ENCODE measurements around the gene CFAP141. TPM values are rescaled to one million over a fixed set of nuclear protein-coding genes. Genes with fewer than 3 reads are reported as not detected.
"Not testable (repeated sequence)": the region's sequence is repeated elsewhere in the genome, so short reads cannot be mapped to it uniquely, and the experiment has no call there.

The CFAP141 gene
- total RNA-seq, result not detected

DNA sequence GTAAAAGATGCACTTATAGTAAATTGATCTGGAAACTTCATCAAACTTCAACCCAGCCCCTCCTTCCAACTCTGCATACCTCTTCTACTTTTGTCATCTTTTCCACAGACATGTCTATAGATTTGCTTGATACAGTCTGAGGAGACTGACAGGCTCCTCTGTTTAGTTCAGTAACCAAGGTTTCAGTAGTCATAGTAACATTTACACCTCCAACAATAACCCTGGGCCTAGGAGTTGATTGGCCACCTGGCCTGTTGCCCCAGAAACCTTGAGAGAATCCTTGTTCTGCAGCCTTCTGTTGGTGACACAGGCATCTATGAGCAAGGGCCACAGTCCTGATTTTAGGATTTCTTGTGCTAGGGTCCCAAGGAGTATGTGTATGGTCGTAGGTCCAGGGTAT lies at the start of gene CFAP141:
CFAP141 (minus strand) TSS at position 138 of the 400 bp plus-strand sequence; CDS start at position 112, 26 bp downstream.
- H3K27ac Mint-ChIP-seq, result peak within 1 kb of the TSS; percentile 75
- H3K9me3 Mint-ChIP-seq, result no peaks in the 10 kb centered on the region
- CTCF ChIA-PET, result interaction anchor here (0.8 kb wide), 1 partner anchor 607 kb away, joined by 3 read pairs; no protein-coding TSS in a partner anchor
- no peak within 1 kb of the TSS for H3K4me3 Mint-ChIP-seq
- intact Hi-C loops (cut with micrococcal nuclease), result no loop called here
- peaks cover 31% of the 10 kb centered on the region for H3K36me3 Mint-ChIP-seq (ENCODE audit: low read depth)
- H3K4me1 Mint-ChIP-seq (ENCODE audit: low read depth), result peaks cover 41% of the 10 kb centered on the region
- H3K27me3 Mint-ChIP-seq (ENCODE audit: low read depth), result no peaks in the 10 kb centered on the region
- no peak for DNase-seq

DNA sequence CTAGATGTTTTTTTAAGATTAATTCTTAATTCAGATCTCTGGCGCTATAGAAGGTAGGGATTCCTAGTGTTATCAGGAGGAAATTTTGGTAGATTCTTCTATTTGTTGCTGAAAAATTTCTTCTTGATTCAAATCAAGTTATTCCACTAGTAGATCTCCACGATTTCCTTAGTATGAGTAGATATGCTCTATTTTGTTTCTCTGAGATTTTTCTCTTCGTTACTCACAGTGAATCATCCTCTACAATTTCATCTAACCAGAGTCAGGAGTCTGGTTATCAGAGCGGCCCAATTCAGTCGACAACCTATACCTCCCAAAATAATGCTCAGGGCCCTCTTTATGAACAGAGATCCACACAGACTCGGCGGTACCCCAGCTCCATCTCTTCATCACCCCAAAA lies 47.5 kb upstream of the CFAP141 start:
- CTCF ChIA-PET, result no interaction called here
- Mint-ChIP-seq H3K4me1 (ENCODE audit: low read depth) (no peaks in the 10 kb centered on the region), H3K4me3 (no peak overlapping the region), H3K36me3 (ENCODE audit: low read depth) (peaks cover 40% of the 10 kb centered on the region), H3K27me3 (ENCODE audit: low read depth) (no peaks in the 10 kb centered on the region), H3K27ac (peak overlapping the region; percentile 20), H3K9me3 (no peaks in the 10 kb centered on the region)
- DNase-seq, result no peak
- intact Hi-C loops (cut with micrococcal nuclease), result no loop called here

DNA sequence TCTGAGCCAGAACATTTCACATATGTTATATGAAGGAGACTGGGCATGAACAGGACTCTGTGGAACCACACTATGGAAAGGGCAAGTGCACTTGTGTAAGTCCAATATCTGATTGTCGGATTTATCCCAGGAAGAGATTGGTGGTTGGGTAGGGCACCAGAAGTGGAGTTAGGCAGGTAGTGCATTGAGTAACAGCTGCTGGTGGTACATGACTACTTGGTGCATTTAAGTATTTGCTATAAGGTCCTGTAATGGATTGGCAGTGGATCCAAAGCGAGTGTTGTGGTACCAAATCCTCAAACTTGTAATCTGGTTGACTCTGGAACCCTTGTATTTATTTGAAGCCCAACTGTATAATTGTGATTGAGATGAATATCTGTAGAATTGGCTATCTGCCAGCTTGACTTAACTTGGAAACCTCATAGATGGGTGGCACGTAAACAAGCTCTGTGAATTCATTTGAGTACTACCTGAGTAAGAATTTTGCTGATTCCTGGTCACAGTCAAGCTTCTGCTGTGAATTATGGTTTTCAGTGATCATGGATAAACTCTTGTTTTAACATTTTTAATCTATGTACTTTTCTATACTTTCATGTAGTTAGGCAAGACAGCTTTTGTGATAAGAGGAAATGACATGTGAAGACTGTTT lies 35.7 kb upstream of the CFAP141 start:
- H3K36me3 Mint-ChIP-seq (ENCODE audit: low read depth), result peaks cover 65% of the 10 kb centered on the region
- intact Hi-C loops (cut with micrococcal nuclease), result no loop called here
- CTCF ChIA-PET, result no interaction called here
- H3K27me3 Mint-ChIP-seq (ENCODE audit: low read depth), result no peaks in the 10 kb centered on the region
- no peak overlapping the region for H3K4me3 Mint-ChIP-seq
- H3K27ac Mint-ChIP-seq, result peak overlapping the region; percentile 82
- H3K4me1 Mint-ChIP-seq (ENCODE audit: low read depth), result peaks cover 37% of the 10 kb centered on the region
- H3K9me3 Mint-ChIP-seq, result no peaks in the 10 kb centered on the region
- no peak for DNase-seq

DNA sequence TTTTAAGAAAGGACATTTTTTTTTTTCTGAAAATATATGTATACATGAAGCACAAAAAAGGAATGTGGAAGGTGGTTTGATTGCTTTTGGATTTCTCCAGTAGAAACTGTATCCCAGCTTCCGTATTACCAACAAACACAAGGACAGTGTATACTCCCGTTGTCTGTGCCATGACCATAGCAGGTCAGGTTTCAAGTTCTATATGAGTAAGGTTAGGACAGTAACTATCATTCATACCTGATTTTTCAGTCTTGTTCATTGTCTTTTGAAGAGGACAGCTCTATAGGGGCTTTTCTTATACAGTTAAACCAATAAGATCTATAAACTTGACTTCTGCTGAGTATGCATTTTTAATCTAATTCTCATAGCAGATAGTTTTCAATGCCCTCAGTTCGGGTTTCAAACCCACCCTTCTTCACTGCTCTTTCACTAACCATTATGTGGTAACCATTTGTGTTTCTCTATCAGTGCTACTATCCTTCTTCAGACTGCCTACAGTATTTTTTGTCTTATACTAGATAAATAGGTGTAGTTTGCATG lies 34.2 kb upstream of the CFAP141 start:
- Mint-ChIP-seq H3K36me3 (ENCODE audit: low read depth) (peaks cover 63% of the 10 kb centered on the region), H3K27me3 (ENCODE audit: low read depth) (no peaks in the 10 kb centered on the region), H3K27ac (no peak overlapping the region), H3K4me1 (ENCODE audit: low read depth) (peaks cover 39% of the 10 kb centered on the region), H3K4me3 (no peak overlapping the region), H3K9me3 (no peaks in the 10 kb centered on the region)
- intact Hi-C loops (cut with micrococcal nuclease), result no loop called here
- no peak for DNase-seq
- CTCF ChIA-PET, result interaction anchor here (0.6 to 0.7 kb wide), 3 partner anchors 176 to 586 kb away, joined by 3 to 4 read pairs (median 3); no protein-coding TSS in a partner anchor

DNA sequence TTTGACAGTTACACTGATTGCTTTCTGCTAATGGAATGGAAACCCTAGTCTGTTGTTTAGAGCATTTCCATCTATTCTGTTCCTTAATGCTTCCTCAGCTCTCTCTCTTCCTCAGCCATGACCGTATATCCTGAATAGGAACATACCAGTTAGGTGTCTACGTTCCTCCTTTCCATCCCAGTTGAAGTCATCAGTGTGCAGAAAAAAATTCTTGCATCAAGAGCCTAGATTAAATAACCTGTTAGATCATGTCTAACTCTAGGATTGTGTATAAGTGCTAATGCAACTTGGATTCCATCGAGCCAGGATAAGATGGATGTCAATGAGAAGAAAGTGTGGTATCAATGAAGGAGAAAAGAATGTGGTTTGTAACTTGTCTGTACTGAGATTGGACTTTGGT lies 33.4 kb upstream of the CFAP141 start:
- intact Hi-C loops (cut with micrococcal nuclease), result no loop called here
- Mint-ChIP-seq H3K27me3 (ENCODE audit: low read depth) (no peaks in the 10 kb centered on the region), H3K4me3 (no peak overlapping the region), H3K9me3 (no peaks in the 10 kb centered on the region), H3K4me1 (ENCODE audit: low read depth) (peaks cover 39% of the 10 kb centered on the region), H3K27ac (peak overlapping the region; percentile 59), H3K36me3 (ENCODE audit: low read depth) (peaks cover 68% of the 10 kb centered on the region)
- DNase-seq, result no peak
- CTCF ChIA-PET, result interaction anchor here (0.6 to 0.7 kb wide), 3 partner anchors 175 to 416 kb away, joined by 3 to 5 read pairs (median 4); no protein-coding TSS in a partner anchor

DNA sequence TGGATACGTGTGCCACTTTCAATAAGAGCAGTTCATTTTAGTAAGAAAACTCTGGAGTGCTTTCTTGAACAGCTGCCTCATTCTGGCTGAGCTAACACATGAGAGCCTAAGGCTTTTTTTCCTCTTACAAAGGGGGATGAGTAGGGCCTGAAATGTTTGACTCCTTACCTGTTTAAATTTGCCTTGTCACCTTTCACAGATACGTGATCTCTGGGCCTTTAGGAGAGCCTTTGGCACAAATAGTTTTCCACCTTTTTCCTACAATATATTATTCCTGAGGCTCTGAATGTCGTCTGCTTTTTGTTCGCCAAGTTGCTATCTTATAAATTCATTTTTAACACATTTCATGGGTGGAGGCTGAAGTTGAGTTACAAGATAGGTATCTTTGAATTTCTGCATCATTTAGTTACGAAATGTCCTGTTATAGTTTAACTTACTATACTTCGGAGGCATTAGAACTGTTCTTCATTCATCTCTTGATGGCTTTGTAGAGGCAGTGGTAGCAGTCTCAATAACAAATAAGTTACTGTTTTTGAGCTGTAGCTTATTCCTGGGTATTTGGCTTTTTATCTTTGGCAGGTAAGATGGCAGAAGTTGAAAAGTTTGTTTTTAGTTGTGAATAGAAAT lies 31.9 kb upstream of the CFAP141 start:
- H3K27me3 Mint-ChIP-seq (ENCODE audit: low read depth), result no peaks in the 10 kb centered on the region
- DNase-seq, result no peak
- peak overlapping the region; percentile 2 for H3K27ac Mint-ChIP-seq
- CTCF ChIA-PET, result interaction anchor here (0.7 kb wide), 2 partner anchors 91 to 97 kb away, joined by 3 read pairs; no protein-coding TSS in a partner anchor
- intact Hi-C loops (cut with micrococcal nuclease), result no loop called here
- peaks cover 37% of the 10 kb centered on the region for H3K4me1 Mint-ChIP-seq (ENCODE audit: low read depth)
- no peak overlapping the region for H3K4me3 Mint-ChIP-seq
- no peaks in the 10 kb centered on the region for H3K9me3 Mint-ChIP-seq
- peaks cover 59% of the 10 kb centered on the region for H3K36me3 Mint-ChIP-seq (ENCODE audit: low read depth)

DNA sequence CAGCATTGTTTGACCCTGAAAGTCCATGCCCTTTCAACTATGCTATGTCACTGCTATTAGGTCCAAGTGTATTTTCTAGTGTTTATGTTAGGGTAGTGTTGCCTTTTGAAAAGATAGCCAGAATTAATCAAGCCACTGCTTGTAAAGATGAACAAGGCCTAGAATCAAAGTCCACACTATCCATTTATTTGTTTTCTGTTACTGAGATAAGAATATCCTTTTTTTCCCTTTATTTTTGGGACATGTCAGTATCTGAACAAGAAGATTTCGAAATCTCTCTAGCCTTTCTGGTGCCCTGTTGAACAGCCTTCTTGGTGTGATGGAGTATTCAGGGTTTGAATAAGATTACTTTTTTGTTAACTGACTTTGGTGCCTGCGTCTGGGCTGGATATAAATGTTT lies 31.3 kb upstream of the CFAP141 start:
- Mint-ChIP-seq H3K9me3 (no peaks in the 10 kb centered on the region), H3K4me3 (no peak overlapping the region), H3K27me3 (ENCODE audit: low read depth) (no peaks in the 10 kb centered on the region), H3K36me3 (ENCODE audit: low read depth) (peaks cover 53% of the 10 kb centered on the region), H3K27ac (no peak overlapping the region), H3K4me1 (ENCODE audit: low read depth) (peaks cover 37% of the 10 kb centered on the region)
- intact Hi-C loops (cut with micrococcal nuclease), result no loop called here
- DNase-seq, result no peak
- CTCF ChIA-PET, result interaction anchor here (0.7 kb wide), 2 partner anchors 92 to 97 kb away, joined by 3 read pairs; no protein-coding TSS in a partner anchor

DNA sequence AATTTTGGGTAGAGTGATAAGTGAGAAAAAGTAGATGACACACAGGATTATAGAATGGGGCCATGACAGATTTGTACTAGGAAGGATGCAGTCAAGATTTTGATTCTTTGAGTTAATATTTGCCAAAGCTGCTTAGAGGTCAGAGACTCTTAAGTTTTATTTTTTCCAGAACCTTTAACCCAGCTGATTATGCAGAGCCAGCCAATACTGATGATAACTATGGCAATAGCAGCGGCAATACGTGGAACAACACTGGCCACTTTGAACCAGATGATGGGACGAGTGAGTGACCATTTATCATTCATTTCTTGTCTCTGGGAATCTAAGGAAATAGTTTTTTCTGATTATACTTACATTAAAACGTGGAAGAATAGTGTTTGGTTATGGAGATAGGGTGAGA lies 30.7 kb upstream of the CFAP141 start:
- CTCF ChIA-PET, result no interaction called here
- peaks cover 48% of the 10 kb centered on the region for H3K36me3 Mint-ChIP-seq (ENCODE audit: low read depth)
- H3K9me3 Mint-ChIP-seq, result no peaks in the 10 kb centered on the region
- H3K4me3 Mint-ChIP-seq, result no peak overlapping the region
- intact Hi-C loops (cut with micrococcal nuclease), result no loop called here
- H3K27me3 Mint-ChIP-seq (ENCODE audit: low read depth), result no peaks in the 10 kb centered on the region
- no peak overlapping the region for H3K27ac Mint-ChIP-seq
- DNase-seq, result no peak
- peaks cover 33% of the 10 kb centered on the region for H3K4me1 Mint-ChIP-seq (ENCODE audit: low read depth)

DNA sequence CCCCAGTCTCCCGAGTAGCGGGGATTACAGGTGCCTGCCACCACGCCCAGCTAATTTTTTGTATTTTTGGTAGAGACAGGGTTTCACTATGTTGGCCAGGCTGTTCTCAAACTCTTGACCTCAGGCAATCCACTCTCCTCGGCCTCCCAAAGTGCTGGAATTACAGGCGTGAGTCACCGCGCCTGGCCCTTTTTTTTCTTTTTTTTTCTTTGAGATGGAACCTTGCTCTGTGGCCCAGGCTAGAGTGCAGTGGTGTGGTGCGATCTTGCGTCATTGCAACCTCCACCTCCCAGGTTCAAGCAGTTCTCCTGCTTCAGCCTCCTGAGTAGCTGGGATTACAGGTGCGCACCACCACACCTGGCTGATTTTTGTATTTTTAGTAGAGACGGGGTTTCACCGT lies 27.0 kb upstream of the CFAP141 start:
- H3K27me3 Mint-ChIP-seq (ENCODE audit: low read depth); H3K9me3 Mint-ChIP-seq; H3K4me3 Mint-ChIP-seq; intact Hi-C loops (cut with micrococcal nuclease); H3K27ac Mint-ChIP-seq; DNase-seq: not testable (repeated sequence)
- CTCF ChIA-PET, result interaction anchor here (0.7 kb wide), 1 partner anchor 474 kb away, joined by 3 read pairs; no protein-coding TSS in a partner anchor
- peaks cover 49% of the 10 kb centered on the region for H3K36me3 Mint-ChIP-seq (ENCODE audit: low read depth)
- peaks cover 14% of the 10 kb centered on the region for H3K4me1 Mint-ChIP-seq (ENCODE audit: low read depth)

DNA sequence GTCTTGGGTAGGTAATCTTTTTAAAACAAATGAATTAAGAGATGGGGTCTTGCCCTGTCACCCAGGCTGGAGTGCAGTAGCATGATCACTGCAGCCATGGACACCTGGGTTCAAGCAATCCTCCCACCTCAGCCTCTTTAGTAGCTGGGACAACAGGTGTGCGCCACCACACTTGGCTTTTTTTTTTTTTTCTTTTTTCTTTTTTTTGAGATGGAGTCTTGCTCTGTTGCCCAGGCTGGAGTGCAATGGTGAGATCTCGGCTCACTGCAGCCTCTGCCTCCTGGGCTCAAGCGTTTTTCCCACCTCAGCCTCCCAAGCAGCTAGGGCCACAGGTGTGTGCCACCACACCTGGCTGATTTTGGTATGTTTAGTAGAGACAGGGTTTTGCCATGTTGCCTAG lies 25.0 kb upstream of the CFAP141 start:
- H3K27ac Mint-ChIP-seq; CTCF ChIA-PET; H3K4me3 Mint-ChIP-seq; intact Hi-C loops (cut with micrococcal nuclease); H3K27me3 Mint-ChIP-seq (ENCODE audit: low read depth); H3K9me3 Mint-ChIP-seq; DNase-seq: not testable (repeated sequence)
- peaks cover 47% of the 10 kb centered on the region for H3K36me3 Mint-ChIP-seq (ENCODE audit: low read depth)
- H3K4me1 Mint-ChIP-seq (ENCODE audit: low read depth), result peaks cover 11% of the 10 kb centered on the region

DNA sequence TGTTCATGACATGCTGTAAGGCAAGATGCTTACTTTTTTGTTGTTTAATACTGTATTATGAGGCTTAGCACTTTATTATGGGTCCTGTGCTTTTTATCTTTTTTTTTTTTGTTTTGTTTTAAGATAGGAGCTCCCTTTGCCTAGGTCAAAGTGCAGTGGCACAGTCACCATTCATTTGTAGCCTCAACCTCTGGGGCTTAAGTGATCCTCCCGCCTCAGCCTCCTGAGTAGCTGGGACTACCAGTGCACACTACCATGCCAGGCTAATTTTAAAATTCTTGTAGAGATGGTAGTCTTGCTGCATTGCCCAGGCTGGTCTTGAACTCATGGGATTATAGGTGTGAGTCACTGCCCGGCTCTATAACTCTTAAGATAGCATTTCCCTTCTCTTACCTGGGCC lies 19.2 kb upstream of the CFAP141 start:
- H3K27ac Mint-ChIP-seq, result peak overlapping the region; percentile 51
- H3K9me3 Mint-ChIP-seq, result peaks cover 6% of the 10 kb centered on the region
- CTCF ChIA-PET, result interaction anchor here (0.6 kb wide), 1 partner anchor 38 kb away, joined by 5 read pairs; no protein-coding TSS in a partner anchor
- intact Hi-C loops (cut with micrococcal nuclease), result no loop called here
- DNase-seq, result no peak
- no peaks in the 10 kb centered on the region for H3K27me3 Mint-ChIP-seq (ENCODE audit: low read depth)
- H3K36me3 Mint-ChIP-seq (ENCODE audit: low read depth), result peaks cover 50% of the 10 kb centered on the region
- peaks cover 47% of the 10 kb centered on the region for H3K4me1 Mint-ChIP-seq (ENCODE audit: low read depth)
- H3K4me3 Mint-ChIP-seq, result no peak overlapping the region

DNA sequence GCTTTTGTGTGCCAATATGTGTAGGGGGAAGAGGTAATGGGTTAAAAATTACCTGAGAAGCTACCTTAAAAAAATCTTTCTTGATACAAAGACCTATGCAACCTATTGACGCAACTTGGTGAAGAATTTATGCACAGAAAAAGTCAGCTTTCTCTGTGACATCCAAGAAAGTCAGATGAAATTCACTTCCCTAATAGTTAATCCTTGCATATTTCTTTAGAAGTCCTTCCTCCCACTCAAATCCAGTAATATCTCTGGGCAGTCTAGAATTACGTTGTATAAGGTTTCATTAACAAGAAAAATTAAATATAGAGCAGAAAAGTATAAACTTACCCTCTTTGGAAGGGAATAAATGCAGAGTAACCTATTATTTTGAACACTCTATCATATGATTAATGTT lies 17.5 kb upstream of the CFAP141 start:
- H3K27ac Mint-ChIP-seq, result peak overlapping the region; percentile 97
- H3K9me3 Mint-ChIP-seq, result peaks cover 6% of the 10 kb centered on the region
- intact Hi-C loops (cut with micrococcal nuclease), result no loop called here
- no peak overlapping the region for H3K4me3 Mint-ChIP-seq
- H3K36me3 Mint-ChIP-seq (ENCODE audit: low read depth), result peaks cover 58% of the 10 kb centered on the region
- H3K4me1 Mint-ChIP-seq (ENCODE audit: low read depth), result peaks cover 54% of the 10 kb centered on the region
- no peaks in the 10 kb centered on the region for H3K27me3 Mint-ChIP-seq (ENCODE audit: low read depth)
- DNase-seq, result no peak
- CTCF ChIA-PET, result interaction anchor here (1.0 kb wide), 1 partner anchor 428 kb away, joined by 3 read pairs; no protein-coding TSS in a partner anchor
